Stimulated activated effector memory CD8-positive, alpha-beta T cell treated with anti-CD3 and anti-CD28 coated beads, Interleukin-12 subunit alpha, Interleukin-12 subunit beta, amount 100 ng/mL, for 72 hours (primary cell): ENCODE measurements around the gene ZMIZ1.

ENCODE experiments used
- ATAC-seq: fragments of 150-1000 bp; cut with Tn5 transposase; 2 replicates; pipeline ENCODE4 v1.10.0; 2021
- DNase-seq, 2 donors: peaks; one replicate each; pipeline ENCODE4 v3.0.0; 2021 to 2022; ENCODE audit warnings: low spot score in 2 of 2
- H3K27ac Mint-ChIP-seq: one replicate; pipeline ENCODE4 v1.8.0; 2022; ENCODE audit warnings: mild to moderate bottlenecking, mixed read lengths
- H3K36me3 Mint-ChIP-seq: one replicate; pipeline ENCODE4 v1.8.0; 2022; ENCODE audit warnings: mild to moderate bottlenecking, mixed read lengths
- H3K4me1 Mint-ChIP-seq: one replicate; pipeline ENCODE4 v1.8.0; 2022; ENCODE audit warnings: mixed read lengths
- H3K4me3 Mint-ChIP-seq: one replicate; pipeline ENCODE4 v1.8.0; 2022; ENCODE audit warnings: mild to moderate bottlenecking, mixed read lengths
- H3K9me3 Mint-ChIP-seq: one replicate; pipeline ENCODE4 v1.8.0; 2022; ENCODE audit warnings: mixed read lengths

The ZMIZ1 gene

DNA sequence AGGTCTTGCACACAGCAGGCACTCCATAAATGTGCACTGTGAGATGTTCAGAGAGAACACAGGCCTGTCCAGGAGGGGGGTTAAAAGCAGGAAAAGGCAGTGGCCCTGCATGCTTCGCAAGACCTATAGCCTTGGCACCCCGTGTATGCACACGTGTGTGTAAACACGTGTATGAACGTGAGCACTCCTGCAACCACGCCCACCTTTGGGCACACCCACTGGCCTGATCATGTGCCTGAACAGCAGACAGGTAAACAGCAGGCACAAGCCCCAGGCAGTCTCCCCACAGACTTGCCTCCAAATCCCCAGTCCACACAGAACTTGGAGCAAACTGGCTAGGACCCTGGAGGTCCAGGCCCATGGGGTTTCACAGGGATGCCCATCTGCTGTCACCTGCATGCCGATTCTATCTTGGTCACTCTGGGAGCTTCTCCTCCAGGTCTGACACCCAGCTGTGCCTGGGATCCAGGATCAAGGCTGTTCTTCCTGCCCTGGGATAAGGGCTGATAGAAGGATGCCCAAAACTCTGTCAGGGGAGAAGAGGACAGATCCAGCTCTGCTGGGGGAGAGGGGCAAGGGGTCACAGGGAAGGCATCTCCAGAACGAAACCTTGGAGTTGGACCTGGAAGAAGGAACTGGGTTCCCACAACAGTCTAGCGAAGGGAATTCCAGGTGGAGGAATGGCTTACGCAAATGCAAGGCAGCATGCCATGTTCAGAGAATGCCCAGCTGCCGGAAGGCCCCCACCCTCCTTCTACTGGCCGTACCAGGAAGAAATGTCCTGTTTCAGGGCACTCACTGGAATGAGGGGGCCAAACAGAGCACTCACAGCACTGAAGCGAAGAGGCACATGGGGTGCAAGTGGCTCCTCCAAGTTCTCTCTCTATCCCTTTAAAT lies 14.3 kb upstream of the ZMIZ1 start:
- ATAC-seq (no peak), DNase-seq (no peak)
- Mint-ChIP-seq H3K36me3 (no peaks in the 10 kb centered on the region), H3K27ac (no peak overlapping the region), H3K4me3 (no peak overlapping the region), H3K4me1 (peaks cover 15% of the 10 kb centered on the region), H3K9me3 (no peaks in the 10 kb centered on the region)

DNA sequence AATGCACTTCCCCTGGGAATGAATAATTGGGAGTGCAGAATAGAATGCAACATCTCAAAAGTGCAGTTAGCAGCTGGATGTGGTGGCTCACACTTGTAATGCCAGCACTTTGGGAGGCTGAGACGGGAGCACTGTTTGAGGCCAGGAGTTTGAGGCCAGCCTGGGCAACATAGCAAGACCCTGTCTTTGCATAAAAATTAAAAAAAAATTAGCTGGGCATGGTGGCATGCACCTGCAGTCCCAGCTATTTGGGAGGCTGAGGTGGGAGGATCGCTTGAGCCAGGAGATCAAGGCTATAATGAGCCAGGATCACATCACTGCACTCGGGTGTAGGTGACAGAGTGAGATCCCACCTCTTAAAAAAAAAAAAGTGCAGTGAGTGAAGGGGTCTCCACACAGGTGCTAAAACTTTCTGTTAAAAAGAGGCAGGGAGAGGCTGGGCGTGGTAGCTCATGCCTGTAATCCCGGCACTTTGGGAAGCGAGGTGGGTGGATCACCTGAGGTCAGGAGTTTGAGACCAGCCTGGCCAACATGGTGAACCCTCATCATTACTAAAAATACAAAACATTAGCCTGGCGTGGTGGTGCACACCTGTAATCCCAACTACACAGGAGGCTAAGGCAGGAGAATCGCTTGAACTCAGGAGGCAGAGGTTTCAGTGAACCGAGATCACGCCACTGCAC lies 13.5 kb upstream of the ZMIZ1 start:
- Mint-ChIP-seq H3K36me3 (no peaks in the 10 kb centered on the region), H3K27ac (no peak overlapping the region), H3K4me1 (peaks cover 9% of the 10 kb centered on the region), H3K9me3 (no peaks in the 10 kb centered on the region), H3K4me3 (no peak overlapping the region)
- no peak for ATAC-seq
- no peak for DNase-seq

- no peak overlapping the region for H3K4me3 Mint-ChIP-seq
- H3K4me1 Mint-ChIP-seq: peaks cover 9% of the 10 kb centered on the region
- no peak for DNase-seq
- no peak for ATAC-seq
- no peak overlapping the region for H3K27ac Mint-ChIP-seq
- no peaks in the 10 kb centered on the region for H3K9me3 Mint-ChIP-seq
- H3K36me3 Mint-ChIP-seq: no peaks in the 10 kb centered on the region
Observed at GRCh38 chr10:79055892-79056291, 12.9 kb upstream of the ZMIZ1 start.

GRCh38 chr10:79056361-79056735 lies 12.4 kb upstream of the ZMIZ1 start:
- DNase-seq: no peak
- no peak overlapping the region for H3K27ac Mint-ChIP-seq
- no peaks in the 10 kb centered on the region for H3K9me3 Mint-ChIP-seq
- ATAC-seq: no peak
- H3K4me1 Mint-ChIP-seq: peaks cover 9% of the 10 kb centered on the region
- no peak overlapping the region for H3K4me3 Mint-ChIP-seq
- no peaks in the 10 kb centered on the region for H3K36me3 Mint-ChIP-seq

DNA sequence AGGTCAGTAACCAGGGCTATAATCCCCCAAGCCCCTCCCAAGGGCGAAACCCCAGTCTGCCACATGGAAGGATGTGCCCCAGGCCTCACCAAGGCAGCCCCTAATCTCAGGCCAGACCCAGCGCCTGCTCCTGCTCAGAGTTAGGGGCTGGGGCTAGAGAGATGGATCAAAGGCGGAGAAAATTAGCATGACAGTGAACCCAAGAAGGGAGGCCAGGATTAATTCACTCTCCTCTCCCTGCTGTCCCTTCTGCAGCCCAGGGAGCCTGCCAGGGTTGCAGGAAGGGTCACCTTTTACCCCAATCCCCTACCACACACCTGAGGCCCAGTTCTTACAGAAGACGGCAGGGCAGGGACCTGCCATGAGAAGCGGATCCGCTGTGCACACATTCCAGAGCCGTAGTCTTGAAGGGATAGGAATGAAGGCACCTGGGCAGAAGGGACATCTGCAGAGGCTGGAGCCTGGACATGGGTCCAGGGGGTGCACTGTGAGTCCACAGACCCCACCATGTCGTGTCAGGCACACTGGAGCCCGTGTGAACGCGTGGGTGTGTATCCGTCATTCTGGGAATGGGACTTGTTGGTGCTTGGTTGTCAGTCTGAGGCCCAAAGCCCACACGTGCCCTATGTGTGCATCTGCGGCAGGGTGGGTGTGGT lies 11.9 kb upstream of the ZMIZ1 start:
- ATAC-seq (no peak), DNase-seq (no peak)
- Mint-ChIP-seq H3K4me1 (peaks cover 9% of the 10 kb centered on the region), H3K36me3 (no peaks in the 10 kb centered on the region), H3K27ac (peak overlapping the region; percentile 14), H3K4me3 (no peak overlapping the region), H3K9me3 (no peaks in the 10 kb centered on the region)

DNA sequence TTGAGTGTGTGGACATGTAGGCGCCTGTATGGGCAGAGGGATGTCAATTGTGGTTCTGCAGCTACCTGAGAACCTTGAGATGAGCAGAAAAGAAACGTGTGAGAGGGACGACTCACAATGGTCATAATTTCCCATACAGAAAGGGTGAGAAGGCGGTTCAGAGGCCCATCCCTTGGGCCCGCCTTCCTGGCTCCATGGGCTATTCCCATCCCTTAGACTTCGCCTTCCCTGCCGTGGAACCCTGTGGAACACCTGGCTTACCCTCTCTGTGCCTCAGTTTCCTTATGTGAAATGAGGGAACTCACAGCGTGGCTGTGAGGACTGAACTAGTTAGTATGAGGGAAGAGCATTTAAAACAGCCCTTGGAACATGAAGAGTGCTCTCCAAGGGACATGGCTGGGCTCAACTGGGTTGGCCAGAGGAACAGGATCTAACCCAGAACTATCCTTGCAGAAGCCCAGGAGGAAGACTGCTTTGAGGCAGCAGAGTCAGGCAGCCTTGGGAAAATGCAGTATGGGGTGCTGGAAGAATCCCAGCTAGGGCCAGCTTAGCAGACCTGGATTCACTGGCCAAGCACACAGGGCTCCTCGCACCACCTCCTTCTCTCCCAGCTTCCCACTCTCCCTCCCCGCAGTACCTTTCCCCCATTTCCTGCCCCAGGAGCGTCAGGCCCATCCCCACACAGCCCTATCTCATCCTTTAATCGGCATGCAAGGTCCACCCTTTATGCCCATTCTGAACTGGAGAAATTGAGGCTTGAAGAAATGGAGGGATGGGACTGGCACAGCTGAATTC lies 11.1 kb upstream of the ZMIZ1 start:
- Mint-ChIP-seq H3K27ac (peak overlapping the region; percentile 14), H3K4me3 (no peak overlapping the region), H3K4me1 (peaks cover 11% of the 10 kb centered on the region), H3K36me3 (no peaks in the 10 kb centered on the region), H3K9me3 (no peaks in the 10 kb centered on the region)
- DNase-seq: no peak
- ATAC-seq: no peak

DNA sequence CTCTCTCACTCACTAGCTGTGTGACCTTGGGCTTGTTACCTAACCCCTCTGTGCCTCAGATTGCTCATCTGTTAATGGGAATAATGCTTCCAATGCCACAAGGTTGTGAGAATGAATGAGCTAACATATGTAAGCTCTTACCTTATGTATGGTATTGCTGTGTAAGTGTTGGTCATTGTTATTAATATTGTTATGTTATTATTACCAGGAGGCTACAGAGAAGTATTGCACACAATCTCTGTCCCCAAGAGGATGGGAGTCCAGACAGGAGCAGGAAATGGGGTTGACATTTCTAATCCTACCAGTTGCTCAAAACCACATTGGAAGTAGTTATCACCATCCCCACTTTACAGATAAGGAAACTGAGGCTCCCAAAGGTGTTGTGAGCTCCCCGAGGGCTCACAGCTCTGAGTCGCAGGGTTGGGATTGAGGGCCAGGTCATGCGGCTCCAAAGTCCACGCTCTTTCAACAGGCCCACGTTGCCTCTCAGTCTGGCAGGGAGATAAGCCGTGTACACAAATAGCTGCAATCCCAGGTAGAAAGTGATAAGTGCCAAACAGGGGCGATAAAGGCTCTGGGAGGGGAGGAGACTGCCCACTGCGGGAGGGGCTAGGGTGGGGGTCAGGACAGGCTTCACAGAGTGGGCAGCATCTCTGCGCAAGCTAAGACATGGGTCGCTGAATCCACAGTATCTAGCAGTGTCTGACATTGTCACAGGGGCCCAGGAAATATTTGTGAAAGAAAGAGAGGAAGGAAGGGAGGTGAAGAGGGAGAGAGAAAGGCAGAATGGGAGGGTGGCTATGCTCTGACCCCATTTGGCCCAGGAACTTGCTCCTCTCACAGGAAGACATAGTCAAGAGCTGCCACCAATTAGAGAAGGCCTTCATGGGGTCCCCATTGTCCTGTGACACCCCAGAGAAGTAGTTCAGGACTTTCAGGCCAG lies 9.6 kb upstream of the ZMIZ1 start:
- Mint-ChIP-seq H3K4me3 (no peak overlapping the region), H3K4me1 (peaks cover 24% of the 10 kb centered on the region), H3K36me3 (no peaks in the 10 kb centered on the region), H3K27ac (no peak overlapping the region), H3K9me3 (no peaks in the 10 kb centered on the region)
- ATAC-seq: no peak
- DNase-seq: no peak

GRCh38 chr10:79059859-79060379 lies 8.8 kb upstream of the ZMIZ1 start:
- Mint-ChIP-seq H3K36me3 (no peaks in the 10 kb centered on the region), H3K4me1 (peaks cover 31% of the 10 kb centered on the region), H3K4me3 (no peak overlapping the region), H3K27ac (peak overlapping the region; percentile 69), H3K9me3 (no peaks in the 10 kb centered on the region)
- ATAC-seq: no peak
- no peak for DNase-seq

- ATAC-seq (no peak), DNase-seq (no peak)
- Mint-ChIP-seq H3K27ac (peak overlapping the region; percentile 69), H3K4me1 (peaks cover 40% of the 10 kb centered on the region), H3K36me3 (no peaks in the 10 kb centered on the region), H3K9me3 (no peaks in the 10 kb centered on the region), H3K4me3 (no peak overlapping the region)
Observed at GRCh38 chr10:79060641-79061255, 8.0 kb upstream of the ZMIZ1 start.

- no peak overlapping the region for H3K4me3 Mint-ChIP-seq
- no peaks in the 10 kb centered on the region for H3K36me3 Mint-ChIP-seq
- ATAC-seq (no peak), DNase-seq (no peak)
- H3K9me3 Mint-ChIP-seq: no peaks in the 10 kb centered on the region
- peaks cover 41% of the 10 kb centered on the region for H3K4me1 Mint-ChIP-seq
- peak overlapping the region; percentile 69 for H3K27ac Mint-ChIP-seq
Observed at GRCh38 chr10:79061441-79062315, 7.1 kb upstream of the ZMIZ1 start.

DNA sequence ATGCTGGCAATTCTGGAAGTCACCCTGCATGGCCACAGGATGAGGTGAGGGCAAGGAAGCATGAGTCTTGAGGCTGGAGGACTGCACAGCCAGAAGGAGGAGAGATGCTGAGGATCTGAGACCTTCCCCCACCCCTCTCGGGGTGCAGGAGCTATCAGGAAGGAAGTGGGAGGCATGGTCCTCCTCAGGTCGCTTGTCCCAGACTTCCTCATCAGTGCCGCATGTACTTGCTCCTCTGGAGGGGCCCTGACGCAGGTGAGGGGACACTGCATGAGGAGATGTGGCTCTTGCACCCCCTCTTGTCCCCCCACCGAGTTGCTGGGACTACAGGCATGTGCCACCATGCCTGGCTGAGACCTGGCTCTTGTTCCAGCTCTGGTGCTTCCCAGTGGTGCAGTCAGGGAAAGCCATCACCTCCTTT lies 5.7 kb upstream of the ZMIZ1 start:
- no peak for DNase-seq
- H3K4me1 Mint-ChIP-seq: peaks cover 40% of the 10 kb centered on the region
- peak overlapping the region; percentile 46 for H3K27ac Mint-ChIP-seq
- no peaks in the 10 kb centered on the region for H3K9me3 Mint-ChIP-seq
- no peaks in the 10 kb centered on the region for H3K36me3 Mint-ChIP-seq
- H3K4me3 Mint-ChIP-seq: no peak overlapping the region
- ATAC-seq: no peak

DNA sequence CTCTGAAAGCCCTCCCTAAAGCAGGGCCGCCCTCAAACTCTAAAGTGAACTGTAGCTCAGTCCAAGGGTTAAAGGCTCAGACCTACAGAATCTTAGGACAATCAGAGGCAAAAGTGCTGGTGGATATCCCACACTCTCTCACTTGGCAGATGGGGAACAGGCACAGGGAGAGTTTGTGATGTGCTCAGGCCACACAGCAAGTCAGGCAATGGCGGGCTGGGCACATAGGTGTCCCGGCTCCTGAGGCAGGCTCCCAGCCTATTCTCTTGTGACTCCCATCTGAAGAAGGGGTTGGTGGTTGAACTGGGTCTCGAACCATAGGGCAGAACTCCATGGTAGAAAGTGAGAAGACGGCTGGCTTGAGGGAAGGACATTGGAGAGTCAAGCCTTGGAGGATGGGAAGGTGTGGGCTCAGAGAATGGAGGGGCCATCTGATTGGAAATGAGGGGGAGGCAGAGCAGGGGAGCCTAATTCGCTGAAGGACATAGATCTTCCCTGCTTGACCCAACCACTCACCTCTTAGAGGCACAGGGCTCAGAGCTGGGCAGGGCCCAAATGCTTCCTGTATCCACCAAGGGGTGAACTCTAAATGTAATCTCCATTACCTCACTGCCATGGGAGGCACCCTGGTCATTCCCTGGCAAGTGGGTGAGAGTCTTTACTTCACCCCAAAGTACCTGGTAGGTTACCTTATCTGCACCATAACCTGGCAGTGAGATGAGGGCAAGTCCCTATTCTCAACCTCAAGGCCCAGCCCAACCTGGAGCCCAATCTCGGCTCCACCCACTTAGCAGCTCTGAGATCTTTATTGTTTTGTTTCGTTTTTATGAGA lies 4.9 kb upstream of the ZMIZ1 start:
- H3K27ac Mint-ChIP-seq: peak overlapping the region; percentile 52
- peaks cover 40% of the 10 kb centered on the region for H3K4me1 Mint-ChIP-seq
- H3K4me3 Mint-ChIP-seq: no peak overlapping the region

More for the DNA sequence above, 4.9 kb upstream of the ZMIZ1 start:
- peaks cover 6% of the 10 kb centered on the region for H3K36me3 Mint-ChIP-seq
- ATAC-seq: no peak
- no peaks in the 10 kb centered on the region for H3K9me3 Mint-ChIP-seq
- DNase-seq: no peak
